B cell (primary cell): ENCODE results near the gene DHX30. TPM values are rescaled to one million over a fixed set of nuclear protein-coding genes. Genes with fewer than 3 reads are reported as not detected.

Source experiments
- ATAC-seq: fragments of 200-7000 bp; cut with Tn5 transposase; one replicate; pipeline ENCODE4 v1.10.0; 2021; ENCODE audit warnings: low read depth, mild to moderate bottlenecking, moderate number of reproducible peaks, moderate library complexity
- CTCF ChIA-PET: fragments of 350-600 bp; sonication (Branson Sonifier 250); formaldehyde crosslinking; loops from one replicate; lab custom pipeline; 2021; ENCODE audit warnings: antibody characterized with exemption, inconsistent platforms; lab: Charles Lee
- POLR2A ChIA-PET: fragments of 350-600 bp; sonication (Branson Sonifier 250); formaldehyde crosslinking; loops from one replicate; lab custom pipeline; 2021; ENCODE audit warnings: antibody characterized with exemption; lab: Charles Lee
- DNase-seq: peaks from one replicate; pipeline ENCODE4 v3.0.0; 2013
- H2AFZ ChIP-seq: 2 replicates; pipeline ENCODE4 v1.6.1; 2012; ENCODE audit warnings: mild to moderate bottlenecking, low read depth, low read length; ENCODE audit not compliant: insufficient read depth, poor library complexity, severe bottlenecking
- H3K27ac ChIP-seq, 2 donors: 1 replicate in 1 of 2; 2 replicates in 1 of 2; pipeline ENCODE4 v1.5.1; 2012 to 2013; ENCODE audit warnings: low read length in 2 of 2, mild to moderate bottlenecking in 2 of 2, moderate library complexity in 1 of 2
- H3K27me3 ChIP-seq, 4 experiments: fragments of 200-600 bp in 1 of 4; sonication (generic) in 1 of 4; replicated peaks in 1 of 4; 1 replicate in 2 of 4; 2 replicates in 2 of 4; pipeline versions ENCODE4 v1.6.1 to v1.7.0; 2013 to 2016; ENCODE audit warnings: low read length in 3 of 4, mild to moderate bottlenecking in 2 of 4, mixed read lengths in 1 of 4, moderate library complexity in 1 of 4; ENCODE audit not compliant: insufficient read depth in 4 of 4, control insufficient read depth in 3 of 4; ENCODE audit errors: control extremely low read depth in 1 of 4
- H3K36me3 ChIP-seq, 2 experiments: replicated peaks in 1 of 2; 1 replicate in 1 of 2; 2 replicates in 1 of 2; pipeline versions ENCODE4 v1.6.1 to v1.7.1; 2013; ENCODE audit warnings: low read length in 1 of 2; ENCODE audit not compliant: insufficient read depth in 2 of 2, control insufficient read depth in 1 of 2; ENCODE audit errors: control extremely low read depth in 1 of 2, extremely low read depth in 1 of 2
- H3K4me1 ChIP-seq, 2 donors: fragments of 200-600 bp in 1 of 2; sonication (generic) in 1 of 2; 1 replicate in 1 of 2; 2 replicates in 1 of 2; pipeline versions ENCODE4 v1.5.1 to v1.6.1; 2013 to 2017; ENCODE audit warnings: low read length in 2 of 2; ENCODE audit not compliant: control insufficient read depth in 2 of 2, insufficient read depth in 2 of 2
- H3K4me2 ChIP-seq: replicated peaks from 2 replicates; pipeline ENCODE3; 2012; ENCODE audit warnings: mild to moderate bottlenecking, low read depth, low read length; ENCODE audit not compliant: poor library complexity, severe bottlenecking
- H3K4me3 ChIP-seq, 5 experiments: fragments of 200-600 bp in 1 of 5; sonication (generic) in 1 of 5; 1 replicate in 3 of 5; 2 replicates in 2 of 5; pipeline versions ENCODE4 v1.5.1 to v1.7.0; 2011 to 2016; ENCODE audit warnings: low read length in 4 of 5, mild to moderate bottlenecking in 4 of 5, low read depth in 2 of 5, control low read depth in 1 of 5, moderate library complexity in 1 of 5; ENCODE audit not compliant: insufficient read depth in 1 of 5; ENCODE audit errors: control extremely low read depth in 1 of 5, extremely low read depth in 1 of 5
- H3K79me2 ChIP-seq: fragments of 200-600 bp; sonication (generic); one replicate; pipeline ENCODE4 v1.6.0; 2016; ENCODE audit warnings: low read length; ENCODE audit not compliant: control insufficient read depth, insufficient read depth
- H3K9ac ChIP-seq: fragments of 200-600 bp; sonication (generic); 2 replicates; pipeline ENCODE4 v1.6.1; 2017; ENCODE audit warnings: mild to moderate bottlenecking, low read length, moderate library complexity
- H3K9me3 ChIP-seq, 3 donors: one replicate each; pipeline versions ENCODE4 v1.6.1 to v1.7.1; 2013; ENCODE audit warnings: low read length in 2 of 3; ENCODE audit not compliant: control insufficient read depth in 2 of 3, insufficient read depth in 1 of 3; ENCODE audit errors: control extremely low read depth in 1 of 3
- H4K20me1 ChIP-seq: 2 replicates; pipeline ENCODE4 v1.6.0; 2012; ENCODE audit warnings: mild to moderate bottlenecking, low read length; ENCODE audit not compliant: insufficient read depth, control insufficient read depth, poor library complexity, severe bottlenecking
- H3K27ac Mint-ChIP-seq: one replicate; pipeline ENCODE4 v1.8.0; 2021; ENCODE audit warnings: mixed read lengths
- H3K27me3 Mint-ChIP-seq: one replicate; pipeline ENCODE4 v1.8.0; 2021; ENCODE audit warnings: mixed read lengths
- H3K4me1 Mint-ChIP-seq: one replicate; pipeline ENCODE4 v1.8.0; 2021; ENCODE audit warnings: mixed read lengths
- H3K4me3 Mint-ChIP-seq: one replicate; pipeline ENCODE4 v1.8.0; 2021; ENCODE audit warnings: mixed read lengths
- H3K9me3 Mint-ChIP-seq: one replicate; pipeline ENCODE4 v1.8.0; 2022; ENCODE audit warnings: mixed read lengths; ENCODE audit not compliant: insufficient read depth
- CTCF ChIP-seq: fragments of 200-600 bp; IDR thresholded peaks from one replicate; pipeline ENCODE4 v1.8.0; 2022; ENCODE audit warnings: antibody characterized with exemption, mild to moderate bottlenecking
- EZH2 ChIP-seq: IDR thresholded peaks from 2 replicates; pipeline ENCODE4 v1.6.1; 2012; ENCODE audit warnings: borderline replicate concordance, low read depth, mild to moderate bottlenecking, moderate library complexity, low read length; ENCODE audit not compliant: insufficient read depth, poor library complexity, severe bottlenecking
- WGBS: methylation state at CpG from one replicate; pipeline ENCODE4 v1.1.5; 2013; ENCODE audit warnings: missing lambda C conversion rate; ENCODE audit not compliant: insufficient coverage; 5-methylcytosine and 5-hydroxymethylcytosine counted together
- intact Hi-C: fragments of 100-400 bp; cut with micrococcal nuclease; formaldehyde crosslinking; loops from one replicate; pipeline ENCODE4 v1.10.0; 2022
- polyA plus RNA-seq: library from polyadenylated mRNA; depleted of rRNA; stranded (reverse); fragments of >200 nt; gene quantifications from 2 replicates; pipeline ENCODE4 v1.2.3, GENCODE V29; 2012
- total RNA-seq, 2 donors: library from RNA; stranded (reverse); fragments of 120-200 nt in 1 of 2; gene quantifications; 1 replicate in 1 of 2; 2 replicates in 1 of 2; pipeline versions ENCODE4 v1.2.3 to v1.2.4, GENCODE V29; 2013 to 2022

The DHX30 gene
- total and polyA plus RNA-seq, 2 donors (not counting 1 experiment from before 2014, with no cell fraction given) = 77.0 to 81.8 TPM

GRCh38 chr3:47855461-47856383 is 52.8 kb downstream of the DHX30 start:
- H3K27ac ChIP-seq = no peak overlapping the region
- CTCF ChIA-PET = no interaction called here
- DNase-seq (no peak), ATAC-seq (no peak)
- Mint-ChIP-seq H3K27me3 (no peaks in the 10 kb centered on the region), H3K9me3 (no peaks in the 10 kb centered on the region), H3K27ac (peak overlapping the region; percentile 32), H3K4me3 (no peak overlapping the region), H3K4me1 (peaks cover 5% of the 10 kb centered on the region)
- no peaks in the 10 kb centered on the region for H3K27me3 ChIP-seq
- H3K4me1 ChIP-seq = peaks cover 4 to 6% of the 10 kb centered on the region in 2 donors
- peaks cover 4 to 41% of the 10 kb centered on the region in 2 experiments for H3K36me3 ChIP-seq
- TF ChIP-seq EZH2 (no peak), CTCF (no peak)
- no peak overlapping the region for H3K4me2 ChIP-seq
- H3K9ac ChIP-seq = no peak overlapping the region
- intact Hi-C loops = no loop called here
- H3K79me2 ChIP-seq = no peaks in the 10 kb centered on the region
- no peaks in the 10 kb centered on the region for H3K9me3 ChIP-seq
- 97% methylated on average over 15 of the region's 21 CpGs for WGBS
- POLR2A ChIA-PET = no interaction called here
- H4K20me1 ChIP-seq = no peaks in the 10 kb centered on the region
- no peak overlapping the region for H2AFZ ChIP-seq
- no peak overlapping the region for H3K4me3 ChIP-seq

DNA sequence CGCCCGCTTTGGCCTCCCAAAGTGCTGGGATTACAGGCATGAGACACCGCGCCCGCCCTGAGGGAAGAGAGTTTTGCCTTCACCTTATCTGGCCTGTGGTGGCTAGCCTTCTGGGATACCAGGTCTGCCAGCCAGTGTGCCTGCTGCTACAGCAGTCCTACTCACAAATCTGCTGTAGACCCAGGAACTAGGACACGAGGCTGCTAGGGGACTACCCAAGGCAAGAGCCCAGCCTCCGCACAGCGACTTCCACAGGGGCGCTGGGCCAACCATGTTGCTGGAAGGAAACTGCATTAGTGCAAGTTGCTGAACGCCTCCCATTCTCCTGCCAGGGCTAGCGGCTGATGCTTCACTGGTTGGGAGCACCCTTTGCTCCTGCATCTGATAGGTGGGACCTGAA is 53.7 kb downstream of the DHX30 start:
- over 99% methylated on average over 9 of the region's 11 CpGs for WGBS
- Histone ChIP-seq H3K4me3 (no peak overlapping the region), H3K4me2 (no peak overlapping the region), H3K27me3 (no peaks in the 10 kb centered on the region), H3K79me2 (no peaks in the 10 kb centered on the region), H3K27ac (no peak overlapping the region), H4K20me1 (no peaks in the 10 kb centered on the region), H3K9me3 (no peaks in the 10 kb centered on the region), H2AFZ (no peak overlapping the region), H3K4me1 (no peaks in the 10 kb centered on the region), H3K9ac (no peak overlapping the region), H3K36me3 (peaks cover 4 to 41% of the 10 kb centered on the region in 2 experiments)
- ATAC-seq (no peak), DNase-seq (no peak)
- intact Hi-C loops = no loop called here
- H3K9me3 Mint-ChIP-seq = no peaks in the 10 kb centered on the region
- POLR2A ChIA-PET = no interaction called here
- no peak for TF ChIP-seq CTCF
- no peak for TF ChIP-seq EZH2
- no peaks in the 10 kb centered on the region for H3K27me3 Mint-ChIP-seq
- CTCF ChIA-PET = no interaction called here
- H3K4me1 Mint-ChIP-seq = no peaks in the 10 kb centered on the region
- H3K4me3 Mint-ChIP-seq = no peak overlapping the region
- H3K27ac Mint-ChIP-seq = no peak overlapping the region
